Spleen (tissue), 11 donors: Measurements from ENCODE around the gene TNXB. TPM values are rescaled to one million over a fixed set of nuclear protein-coding genes. Genes with fewer than 3 reads are reported as not detected.
"Not testable (repeated sequence)": the region's sequence is repeated elsewhere in the genome, so short reads cannot be mapped to it uniquely, and the experiment has no call there.

Source experiments
- DNase-seq: peaks from one replicate; pipeline ENCODE4 v3.0.0-alpha.2; 2020
- H3K27ac ChIP-seq, 8 donors: fragments of 200-600 bp; sonication (generic) in 7 of 8; 1 replicate in 4 of 8; 2 replicates in 4 of 8; pipeline versions ENCODE4 v1.5.0 to v1.8.0; 2016 to 2021; ENCODE audit warnings: inconsistent platforms in 4 of 8, mild to moderate bottlenecking in 4 of 8, moderate library complexity in 1 of 8
- H3K27me3 ChIP-seq, 7 donors: fragments of 200-600 bp; sonication (generic) in 6 of 7; replicated peaks in 1 of 7; 1 replicate in 4 of 7; 2 replicates in 3 of 7; pipeline versions ENCODE4 v1.5.0 to v1.8.0; 2016 to 2021; ENCODE audit warnings: inconsistent platforms in 3 of 7, mild to moderate bottlenecking in 1 of 7
- H3K36me3 ChIP-seq, 6 donors: fragments of 200-600 bp; sonication (generic) in 5 of 6; 1 replicate in 4 of 6; 2 replicates in 2 of 6; pipeline versions ENCODE4 v1.5.0 to v1.8.0; 2016 to 2021; ENCODE audit warnings: inconsistent platforms in 2 of 6
- H3K4me1 ChIP-seq, 6 donors: fragments of 200-600 bp; sonication (generic) in 5 of 6; 1 replicate in 3 of 6; 2 replicates in 3 of 6; pipeline versions ENCODE4 v1.5.0 to v1.8.0; 2016 to 2021; ENCODE audit warnings: inconsistent platforms in 3 of 6
- H3K4me3 ChIP-seq, 8 donors: fragments of 200-600 bp; sonication (generic) in 7 of 8; 1 replicate in 4 of 8; 2 replicates in 4 of 8; pipeline versions ENCODE4 v1.5.0 to v1.8.0; 2016 to 2021; ENCODE audit warnings: inconsistent platforms in 4 of 8, mild to moderate bottlenecking in 4 of 8, moderate library complexity in 2 of 8
- H3K9me3 ChIP-seq, 8 donors: fragments of 200-600 bp; sonication (generic) in 7 of 8; 1 replicate in 4 of 8; 2 replicates in 4 of 8; pipeline versions ENCODE4 v1.5.0 to v1.8.0; 2016 to 2021; ENCODE audit warnings: inconsistent platforms in 4 of 8
- POLR2AphosphoS5 ChIP-seq, 3 donors: sonication (generic); formaldehyde crosslinking; IDR thresholded peaks; one replicate each; pipeline ENCODE4 v1.5.1; 2017; ENCODE audit warnings: antibody characterized with exemption in 3 of 3
- WGBS, 5 donors: extraction: QIAGEN DNeasy Blood & Tissue Kit in 3 of 5; methylation state at CpG; one replicate each; pipeline versions ENCODE4 v1.1.5 to v1.1.7; 2013 to 2018; 5-methylcytosine and 5-hydroxymethylcytosine counted together
- intact Hi-C: fragments of 100-400 bp; cut with DNase I; formaldehyde crosslinking; loops from one replicate; pipeline ENCODE4 v1.15.0; 2023; ENCODE audit warnings: low total_unique reads
- polyA plus RNA-seq, 3 donors: library from polyadenylated mRNA; stranded (reverse); fragments of 200-250 nt; gene quantifications; one replicate each; pipeline ENCODE4 v1.2.1, GENCODE V29; 2013
- total RNA-seq, 7 donors: library from RNA; depleted of rRNA in 3 of 7; stranded (reverse); fragments of >200 nt in 3 of 7; fragmentation: NEBNext Ultra II Directional in 4 of 7; extraction: Animal tissue kit (Norgen Biotek cat#: 25700) in 4 of 7; gene quantifications; one replicate each; pipeline versions ENCODE4 v1.1.0 to v1.2.1, GENCODE V29; 2016 to 2021
- donor health status: healthy with polysubstance abuse.
- donor health status: DM: no; HTN: no; CAD: no; lungs with moderate emphysema.
- donor health status: DM: no; HTN: no; CAD: no.
- donor health status: Bipolar disorder and iron deficiency.
- donor health status: healthy.
- donor health status: DM: no; HTN: no; CAD: no.
- donor health status: DM: yes; HTN: yes; CAD: no.

TNXB gene
- total and polyA plus RNA-seq, 10 donors = 13.7 to 117 (median 63.3) TPM

DNA sequence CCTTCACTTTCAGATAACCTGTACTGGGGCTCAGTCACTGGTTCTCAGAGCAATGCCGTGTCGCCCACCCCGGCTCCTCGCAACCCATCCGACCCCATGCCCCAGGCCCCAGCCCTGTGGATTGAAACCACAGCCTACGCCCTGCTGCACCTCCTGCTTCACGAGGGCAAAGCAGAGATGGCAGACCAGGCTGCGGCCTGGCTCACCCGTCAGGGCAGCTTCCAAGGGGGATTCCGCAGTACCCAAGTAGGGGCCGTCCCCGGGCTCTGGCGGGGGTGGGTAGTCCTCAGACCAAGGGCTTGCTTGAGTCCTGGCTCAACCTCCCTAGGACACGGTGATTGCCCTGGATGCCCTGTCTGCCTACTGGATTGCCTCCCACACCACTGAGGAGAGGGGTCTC lies 79.6 kb downstream of the TNXB start:
- 75 to 93% (median 89%) methylated on average over 6 to 8 of the region's 14 CpGs; no CpG with 5 or more reads in 1 of the 5 donors for WGBS, 5 donors
- not testable (repeated sequence) for H3K27ac ChIP-seq, H3K36me3 ChIP-seq

DNA sequence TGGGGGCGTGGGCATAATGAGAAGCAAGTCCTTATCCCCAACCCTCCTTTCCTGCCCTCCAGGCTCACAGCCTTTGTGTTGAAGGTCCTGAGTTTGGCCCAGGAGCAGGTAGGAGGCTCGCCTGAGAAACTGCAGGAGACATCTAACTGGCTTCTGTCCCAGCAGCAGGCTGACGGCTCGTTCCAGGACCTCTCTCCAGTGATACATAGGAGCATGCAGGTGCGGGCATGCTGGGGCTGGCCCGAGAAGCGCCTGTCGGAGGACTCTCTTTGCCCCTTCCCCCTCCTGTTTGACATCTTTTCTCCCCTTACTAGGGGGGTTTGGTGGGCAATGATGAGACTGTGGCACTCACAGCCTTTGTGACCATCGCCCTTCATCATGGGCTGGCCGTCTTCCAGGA lies 80.5 kb downstream of the TNXB start:
- WGBS, 5 donors = 90 to 96% (median 91%) methylated on average over 2 to 7 of the region's 10 CpGs
- H3K4me3 ChIP-seq, H3K36me3 ChIP-seq, H3K9me3 ChIP-seq, H3K27ac ChIP-seq, intact Hi-C loops, H3K4me1 ChIP-seq, H3K27me3 ChIP-seq: not testable (repeated sequence)
- peak; percentile 6 for DNase-seq

More for the DNA sequence above, 79.6 kb downstream of the TNXB start:
- H3K27me3 ChIP-seq, DNase-seq, H3K9me3 ChIP-seq, H3K4me3 ChIP-seq, H3K4me1 ChIP-seq, intact Hi-C loops: not testable (repeated sequence)

DNA sequence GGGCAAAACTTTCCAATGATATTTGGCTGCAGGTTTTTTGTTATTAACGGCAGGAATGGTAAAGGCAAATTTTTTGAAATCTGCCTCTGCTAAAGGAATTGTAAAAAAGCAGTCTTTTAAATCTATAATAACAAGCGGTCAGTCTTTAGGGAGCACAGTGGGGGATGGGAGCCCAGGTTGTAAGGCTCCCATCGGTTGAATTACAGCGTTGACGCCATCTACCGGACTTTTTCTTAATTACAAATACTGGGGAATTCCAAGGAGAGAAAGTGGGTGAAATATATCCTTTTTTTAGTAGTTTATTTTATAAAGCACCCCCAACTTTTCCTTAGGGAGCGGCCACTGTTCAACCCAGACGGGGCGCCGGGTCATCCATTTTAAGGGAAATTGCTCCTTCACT lies 87.0 kb downstream of the TNXB start:
- intact Hi-C loops, H3K4me3 ChIP-seq, H3K27me3 ChIP-seq, DNase-seq, H3K36me3 ChIP-seq, H3K4me1 ChIP-seq, H3K9me3 ChIP-seq, H3K27ac ChIP-seq: not testable (repeated sequence)
- no CpG with 5 or more reads among the region's 10 CpGs for WGBS, 5 donors

DNA sequence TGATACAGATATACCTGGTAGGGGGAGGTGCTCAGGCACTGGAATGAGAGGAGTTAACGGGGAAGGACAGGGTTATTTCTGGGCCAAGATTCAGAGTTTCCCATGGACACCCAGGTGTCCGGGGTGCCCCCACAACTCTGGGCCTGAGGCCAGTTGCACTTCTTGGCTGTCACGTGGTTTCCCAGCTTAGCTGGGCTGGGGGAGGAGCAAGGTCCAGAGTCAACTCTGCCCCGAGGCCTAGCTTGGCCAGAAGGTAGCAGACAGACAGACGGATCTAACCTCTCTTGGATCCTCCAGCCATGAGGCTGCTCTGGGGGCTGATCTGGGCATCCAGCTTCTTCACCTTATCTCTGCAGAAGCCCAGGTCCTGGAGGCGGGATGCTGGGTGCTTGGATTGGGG lies 94.6 kb downstream of the TNXB start, which contains the start of gene C4B:
Gene C4B, plus strand, starts transcription at position 249 of the 400 bp plus-strand sequence. Its CDS starts 51 bp downstream, at position 300.
- DNase-seq, H3K27me3 ChIP-seq, intact Hi-C loops, H3K9me3 ChIP-seq, H3K27ac ChIP-seq, H3K36me3 ChIP-seq, H3K4me1 ChIP-seq, H3K4me3 ChIP-seq: not testable (repeated sequence)
- WGBS, 5 donors = no CpG with 5 or more reads among the region's 6 CpGs

DNA sequence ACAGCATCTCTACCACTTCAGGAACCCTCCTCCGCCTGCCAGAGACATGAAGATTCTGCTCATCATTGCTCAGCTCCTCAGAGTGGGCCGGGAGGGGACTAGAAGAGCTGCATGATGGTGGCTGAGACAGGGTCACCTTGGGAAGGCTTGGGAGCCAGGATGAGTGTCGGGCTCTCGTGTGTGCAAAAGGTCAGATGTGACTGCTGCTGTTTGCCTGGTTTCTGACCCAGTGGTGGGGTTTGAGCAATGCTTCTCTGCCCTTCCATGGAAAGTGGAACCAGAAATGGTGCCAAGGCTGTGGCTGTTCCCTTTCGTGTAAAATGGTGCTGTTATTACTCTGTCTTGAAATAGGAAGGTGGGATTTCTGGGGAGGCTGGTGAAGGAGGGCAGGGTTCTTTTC lies 95.4 kb downstream of the TNXB start:
- H3K27ac ChIP-seq, DNase-seq, intact Hi-C loops, H3K4me1 ChIP-seq, H3K36me3 ChIP-seq, H3K9me3 ChIP-seq, H3K4me3 ChIP-seq, H3K27me3 ChIP-seq: not testable (repeated sequence)
- no CpG with 5 or more reads among the region's 5 CpGs for WGBS, 5 donors

DNA sequence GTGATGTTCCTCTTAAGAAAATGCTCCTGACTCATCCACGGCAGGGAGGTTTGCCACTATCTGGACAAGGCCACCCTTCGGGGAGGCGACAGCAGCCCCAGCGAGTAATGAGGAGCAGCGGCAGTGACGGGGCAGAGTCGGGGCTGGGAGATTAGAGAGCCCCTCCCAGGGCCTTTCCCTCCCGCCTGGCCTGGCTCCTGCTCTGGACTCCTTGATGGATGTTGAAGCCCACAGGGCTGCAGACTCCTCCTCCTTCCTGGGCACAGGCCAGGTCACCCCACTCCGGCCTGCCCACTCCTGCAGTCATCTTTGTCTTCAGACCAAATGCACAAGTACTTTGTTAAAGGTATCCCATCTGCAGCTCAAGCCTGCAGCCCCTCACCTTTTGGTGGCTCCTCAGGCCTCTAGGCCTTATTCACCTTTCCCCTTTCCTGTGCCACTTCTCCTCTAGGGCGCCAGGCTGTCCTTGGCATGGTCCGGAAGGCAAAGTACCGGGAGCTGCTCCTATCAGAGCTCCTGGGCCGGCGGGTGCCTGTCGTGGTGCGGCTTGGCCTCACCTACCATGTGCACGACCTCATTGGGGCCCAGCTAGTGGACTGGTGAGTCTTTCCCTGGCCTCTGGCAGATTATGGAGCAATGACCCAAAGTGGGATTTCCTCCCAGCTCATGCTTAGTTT lies 96.1 kb downstream of the TNXB start:
- intact Hi-C loops, H3K27ac ChIP-seq, H3K9me3 ChIP-seq, H3K4me1 ChIP-seq, H3K4me3 ChIP-seq, H3K36me3 ChIP-seq, H3K27me3 ChIP-seq: not testable (repeated sequence)
- WGBS, 5 donors = 75 to 88% (median 81%) methylated on average over 7 to 17 of the region's 17 CpGs
- peak in 1 of 3 donors; percentile 7 for TF ChIP-seq POLR2AphosphoS5 (IDR thresholded peaks at IDR 0.05)
- peak; percentile 45 for DNase-seq

DNA sequence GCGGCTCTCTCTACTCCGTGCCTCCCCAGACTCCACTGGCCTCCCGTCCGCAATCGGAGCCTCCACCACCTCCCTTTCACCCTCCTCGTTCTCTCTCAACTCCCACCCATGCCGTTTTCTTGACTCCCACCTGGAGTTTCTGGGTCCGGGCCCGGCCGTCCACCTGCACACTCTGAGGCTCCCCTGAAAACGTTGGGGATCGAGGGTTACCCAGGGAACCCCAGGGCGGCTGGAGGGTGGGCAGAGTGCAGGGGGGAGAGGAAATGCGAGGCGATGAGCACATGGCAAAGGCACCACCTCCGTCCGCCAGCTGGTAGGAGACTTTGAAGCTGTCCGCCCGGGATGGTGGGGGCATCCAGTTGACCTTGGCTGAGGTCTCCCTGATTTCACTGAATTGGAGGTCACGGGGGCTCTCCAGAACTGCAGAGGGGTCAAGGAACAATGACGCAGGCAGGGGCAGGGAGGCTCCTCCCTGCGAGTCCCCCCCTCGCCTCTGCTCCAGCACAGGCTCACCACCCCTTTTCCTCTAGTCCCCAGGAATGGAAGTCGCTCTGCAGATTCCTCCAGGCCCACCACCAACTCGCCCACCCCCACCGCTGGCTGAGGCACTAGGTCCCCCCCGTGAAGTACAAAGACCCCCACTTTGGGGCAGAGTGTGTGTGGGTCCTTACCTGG lies 98.1 kb downstream of the TNXB start:
- H3K27me3 ChIP-seq, intact Hi-C loops, H3K4me1 ChIP-seq, H3K9me3 ChIP-seq, H3K4me3 ChIP-seq, H3K36me3 ChIP-seq, H3K27ac ChIP-seq: not testable (repeated sequence)
- peak; percentile 32 for DNase-seq
- 65 to 76% (median 70%) methylated on average over 13 to 20 of the region's 27 CpGs for WGBS, 5 donors
- peak in 1 of 3 donors; percentile 15 for TF ChIP-seq POLR2AphosphoS5 (IDR thresholded peaks at IDR 0.05)

DNA sequence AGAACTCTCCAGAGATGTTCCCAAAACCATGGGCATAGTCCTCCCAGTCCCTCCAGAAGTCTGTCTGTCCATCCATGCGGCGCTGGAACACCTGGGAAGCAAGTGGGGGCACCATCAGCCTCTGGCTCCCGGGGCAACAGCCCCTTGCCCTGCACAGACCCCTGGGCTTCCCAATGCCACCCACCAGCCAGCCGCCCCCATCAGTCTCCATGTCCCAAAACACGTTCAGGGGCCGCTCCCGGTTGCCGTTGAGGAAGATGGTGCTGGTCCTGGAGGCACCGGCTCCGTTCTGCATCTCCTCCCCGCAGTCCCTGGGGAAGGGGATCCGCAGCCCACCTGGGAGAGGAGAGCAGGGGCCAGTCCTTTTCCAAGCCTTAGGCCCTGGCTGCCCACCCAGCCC lies 99.6 kb downstream of the TNXB start:
- H3K27ac ChIP-seq, intact Hi-C loops, H3K27me3 ChIP-seq, H3K4me3 ChIP-seq, H3K4me1 ChIP-seq, H3K36me3 ChIP-seq, H3K9me3 ChIP-seq: not testable (repeated sequence)
- 66 to 83% (median 72%) methylated on average over 4 to 12 of the region's 12 CpGs for WGBS, 5 donors
- DNase-seq = peak; percentile 16

DNA sequence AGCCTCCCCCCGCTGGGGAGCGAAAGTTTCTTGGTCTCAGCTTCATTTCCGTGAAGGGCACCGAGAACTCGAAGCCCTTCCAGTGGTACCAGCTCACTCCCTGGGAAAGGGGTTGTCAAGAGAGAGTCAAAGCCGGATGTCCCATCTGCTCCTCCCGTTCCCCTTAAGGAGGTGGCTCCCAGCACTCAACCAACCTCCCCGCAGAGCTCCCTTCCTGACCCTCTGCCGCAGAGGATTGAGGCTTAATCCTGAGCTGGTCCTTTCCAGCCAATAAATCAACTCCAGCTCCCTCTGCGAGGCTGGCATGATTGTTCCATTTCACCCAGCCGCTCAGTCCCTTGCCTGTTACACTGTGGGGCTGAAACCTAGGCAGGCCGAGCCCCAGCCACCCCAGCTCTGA lies 100.5 kb downstream of the TNXB start:
- H3K4me3 ChIP-seq, H3K4me1 ChIP-seq, DNase-seq, H3K27ac ChIP-seq, H3K27me3 ChIP-seq, intact Hi-C loops, H3K36me3 ChIP-seq, H3K9me3 ChIP-seq: not testable (repeated sequence)
- 33 to 74% (median 59%) methylated on average over 6 to 9 of the region's 12 CpGs for WGBS, 5 donors

DNA sequence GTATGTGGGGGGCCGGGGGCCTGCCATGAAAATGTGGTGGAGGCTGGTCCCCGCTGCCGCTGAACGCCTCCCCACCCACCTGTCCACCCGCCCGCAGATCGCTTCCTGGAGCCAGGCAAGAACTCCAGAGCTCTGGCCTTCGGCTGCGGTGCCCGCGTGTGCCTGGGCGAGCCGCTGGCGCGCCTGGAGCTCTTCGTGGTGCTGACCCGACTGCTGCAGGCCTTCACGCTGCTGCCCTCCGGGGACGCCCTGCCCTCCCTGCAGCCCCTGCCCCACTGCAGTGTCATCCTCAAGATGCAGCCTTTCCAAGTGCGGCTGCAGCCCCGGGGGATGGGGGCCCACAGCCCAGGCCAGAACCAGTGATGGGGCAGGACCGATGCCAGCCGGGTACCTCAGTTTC lies 101.1 kb downstream of the TNXB start:
- H3K9me3 ChIP-seq, H3K4me1 ChIP-seq, H3K36me3 ChIP-seq, intact Hi-C loops, H3K4me3 ChIP-seq, H3K27me3 ChIP-seq, H3K27ac ChIP-seq: not testable (repeated sequence)
- peak; percentile 17 for DNase-seq
- WGBS, 5 donors = no CpG with 5 or more reads among the region's 24 CpGs

DNA sequence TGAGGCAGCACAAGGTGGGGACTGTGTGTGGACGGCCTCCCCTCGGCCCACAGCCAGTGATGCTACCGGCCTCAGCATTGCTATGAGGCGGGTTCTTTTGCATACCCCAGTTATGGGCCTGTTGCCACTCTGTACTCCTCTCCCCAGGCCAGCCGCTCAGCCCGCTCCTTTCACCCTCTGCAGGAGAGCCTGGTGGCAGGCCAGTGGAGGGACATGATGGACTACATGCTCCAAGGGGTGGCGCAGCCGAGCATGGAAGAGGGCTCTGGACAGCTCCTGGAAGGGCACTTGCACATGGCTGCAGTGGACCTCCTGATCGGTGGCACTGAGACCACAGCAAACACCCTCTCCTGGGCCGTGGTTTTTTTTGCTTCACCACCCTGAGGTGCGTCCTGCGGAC lies 102.1 kb downstream of the TNXB start:
- H3K4me1 ChIP-seq, intact Hi-C loops, H3K9me3 ChIP-seq, H3K4me3 ChIP-seq, H3K27ac ChIP-seq, H3K36me3 ChIP-seq, H3K27me3 ChIP-seq: not testable (repeated sequence)
- 79 to 94% (median 87%) methylated on average over 8 to 12 of the region's 12 CpGs for WGBS, 5 donors
- DNase-seq = peak; percentile 49
